ENCODE measurements around the gene CCM2.

- TF ChIP-seq YY1 (IDR thresholded peaks at IDR 0.05; ENCODE audit: insufficient read depth, insufficient read length) (no peak), SUZ12 (IDR thresholded peaks at IDR 0.05; ENCODE audit: extremely low read depth, insufficient read depth, insufficient read length) (no peak), ZNF274 (IDR thresholded peaks at IDR 0.05; ENCODE audit: low read depth, low read length) (no peak)
These were observed 82.9 kb downstream of the CCM2 start for GRCh38 chr7:45082831-45083331.

All from NT2/D1 (cell line).